Panc1 (cell line): Measurements from ENCODE around the gene GRHL1.

ENCODE experiments used
- CTCF ChIP-seq: fragments of 450-650 bp; IDR thresholded peaks from 2 replicates; pipeline ENCODE4 v1.5.1; 2017; ENCODE audit warnings: mild to moderate bottlenecking
- POLR2AphosphoS5 ChIP-seq: IDR thresholded peaks from 2 replicates; pipeline ENCODE4 v1.6.1; 2012; ENCODE audit warnings: mild to moderate bottlenecking, low read depth, low read length, moderate library complexity

- TF ChIP-seq CTCF (no peak), POLR2AphosphoS5 (no peak)
Measured at GRCh38 chr2:9965119-9965822, 13.8 kb downstream of the GRHL1 start.
